Measurements from ENCODE around the gene SAMD4A. TPM values are rescaled to one million over a fixed set of nuclear protein-coding genes. Genes with fewer than 3 reads are reported as not detected.

The SAMD4A gene
- polyA plus RNA-seq, 2 of the 4 experiments (the other 2 are of a cell fraction) = 3.9 to 5.4 TPM

DNA sequence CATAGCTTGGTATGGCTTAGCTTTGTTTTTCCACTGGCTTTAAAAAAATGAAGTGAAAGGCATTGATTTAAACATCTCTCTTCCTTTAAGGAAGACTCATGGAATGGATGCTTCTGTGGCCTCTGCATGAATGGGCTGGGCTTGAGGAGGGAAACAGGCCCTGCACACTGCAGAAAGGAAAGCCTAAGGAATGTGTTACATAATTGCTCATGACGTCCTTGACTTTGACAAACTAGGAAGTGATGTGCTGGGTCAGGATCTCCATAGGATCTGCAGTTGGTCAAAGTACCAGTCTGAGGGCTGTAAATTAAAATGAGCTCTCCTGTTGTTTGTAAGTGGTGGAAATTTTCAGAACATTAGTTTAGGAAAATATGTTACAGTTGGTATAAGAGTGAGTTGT is 12.7 kb downstream of the SAMD4A start:
- 28% methylated on average over 1 of the region's 1 CpG for WGBS (ENCODE audit: missing lambda C conversion rate)
- TF ChIP-seq, protein P1, sequence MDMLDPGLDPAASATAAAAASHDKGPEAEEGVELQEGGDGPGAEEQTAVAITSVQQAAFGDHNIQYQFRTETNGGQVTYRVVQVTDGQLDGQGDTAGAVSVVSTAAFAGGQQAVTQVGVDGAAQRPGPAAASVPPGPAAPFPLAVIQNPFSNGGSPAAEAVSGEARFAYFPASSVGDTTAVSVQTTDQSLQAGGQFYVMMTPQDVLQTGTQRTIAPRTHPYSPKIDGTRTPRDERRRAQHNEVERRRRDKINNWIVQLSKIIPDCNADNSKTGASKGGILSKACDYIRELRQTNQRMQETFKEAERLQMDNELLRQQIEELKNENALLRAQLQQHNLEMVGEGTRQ (IDR thresholded peaks at IDR 0.05) = no peak
- TF ChIP-seq BHLHE40 (IDR thresholded peaks at IDR 0.05; ENCODE audit: low read depth, low read length) (no peak), CBX2 (IDR thresholded peaks at IDR 0.05; ENCODE audit: borderline replicate concordance, low read depth) (no peak), EHMT2 (IDR thresholded peaks at IDR 0.05; ENCODE audit: low read depth) (no peak), JUN (IDR thresholded peaks at IDR 0.05) (no peak), ZC3H11A (IDR thresholded peaks at IDR 0.05) (no peak), SMC3 (IDR thresholded peaks at IDR 0.05) (no peak), EHF (CRISPR knock-in tag; IDR thresholded peaks at IDR 0.05) (no peak)
- ChIA-PET CTCF (interaction anchor here (0.6 to 1.3 kb wide), 3 partner anchors 15 to 146 kb away, joined by 3 to 5 read pairs (median 3); no protein-coding TSS in a partner anchor), POLR2A (no interaction called here)
- ATAC-seq (peak; percentile 44 to 67; a peak in 3 of 6 replicates), FAIRE-seq (no peak), DNase-seq (ENCODE audit: low read depth in 1 of 2, low spot score in 1 of 2) (peak; percentile 7 to 68)
- Histone ChIP-seq H3K4me1 (peaks cover 33% of the 10 kb centered on the region), H3K27ac (peak overlapping the region in 1 of 2 experiments; percentile 14; a peak in 1 of 6 replicates), H3K9me3 (no peaks in the 10 kb centered on the region), H3K4me3 (no peak overlapping the region), H3K4me2 (peak overlapping the region; percentile 11; the same call in 1 of the 3 replicates)

DNA sequence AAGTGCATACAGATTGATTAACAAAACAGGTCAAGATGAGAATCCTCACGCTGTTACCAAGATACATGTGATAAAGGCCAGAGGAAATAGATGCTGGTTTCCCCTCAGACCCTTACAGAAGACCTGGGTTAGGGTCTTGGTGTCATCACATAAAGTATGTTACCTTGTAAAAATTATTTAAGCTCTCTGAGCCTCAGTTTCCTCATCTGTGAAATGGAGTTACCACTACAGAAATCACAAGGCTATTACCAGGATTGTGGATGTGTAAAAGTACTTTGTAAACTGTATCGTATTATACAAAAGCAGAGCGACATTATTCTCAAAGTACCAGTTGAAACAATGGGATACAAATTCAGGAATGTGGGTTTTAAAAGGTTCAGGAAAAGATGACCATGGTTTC is 14.0 kb downstream of the SAMD4A start:
- TF ChIP-seq, protein P2, sequence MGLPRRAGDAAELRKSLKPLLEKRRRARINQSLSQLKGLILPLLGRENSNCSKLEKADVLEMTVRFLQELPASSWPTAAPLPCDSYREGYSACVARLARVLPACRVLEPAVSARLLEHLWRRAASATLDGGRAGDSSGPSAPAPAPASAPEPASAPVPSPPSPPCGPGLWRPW (IDR thresholded peaks at IDR 0.05) = no peak
- no peak for TF ChIP-seq HDAC2 (IDR thresholded peaks at IDR 0.05)
- Histone ChIP-seq H3K4me1 (peaks cover 33% of the 10 kb centered on the region), H3K4me2 (no peak overlapping the region), H3K9me3 (no peaks in the 10 kb centered on the region), H3K4me3 (no peak overlapping the region), H3K27ac (no peak overlapping the region)
- no peak for FAIRE-seq
- no peak for DNase-seq (ENCODE audit: low read depth in 1 of 2, low spot score in 1 of 2)
- ChIA-PET CTCF (interaction anchor here (1.2 to 2.0 kb wide), 2 partner anchors 15 to 193 kb away, joined by 3 to 9 read pairs; no protein-coding TSS in a partner anchor), POLR2A (no interaction called here)
- 93% methylated on average over 3 of the region's 3 CpGs for WGBS (ENCODE audit: missing lambda C conversion rate)
- ATAC-seq = no peak

DNA sequence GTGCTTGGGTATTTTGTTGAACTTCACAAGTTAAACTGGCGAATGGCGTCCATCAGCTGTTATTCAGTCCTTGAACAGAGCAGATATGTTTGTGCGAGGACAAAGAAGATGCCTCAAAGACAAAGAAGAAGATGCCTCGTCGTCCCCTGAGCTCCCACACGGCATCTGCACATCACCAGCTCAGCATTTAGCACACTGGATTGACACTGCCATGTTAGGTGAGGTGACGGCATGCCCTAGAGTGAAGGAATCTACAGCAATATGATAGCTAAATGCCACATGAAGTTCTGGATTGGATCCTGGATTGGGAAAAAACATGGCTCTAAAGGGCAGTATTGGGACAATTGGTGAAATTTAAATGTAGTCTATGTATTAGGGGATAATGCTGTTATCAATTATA is 15.4 kb downstream of the SAMD4A start:
- POLR2A ChIA-PET = interaction anchor here (0.6 kb wide), 1 partner anchor 112 kb away, joined by 3 read pairs; no protein-coding TSS in a partner anchor

More for the DNA sequence above, 15.4 kb downstream of the SAMD4A start:
- no peak for ATAC-seq
- H3K4me2 ChIP-seq = no peak overlapping the region
- no peak overlapping the region for H3K4me3 ChIP-seq
- no peak overlapping the region for H3K27ac ChIP-seq
- no peaks in the 10 kb centered on the region for H3K9me3 ChIP-seq
- no peak for DNase-seq (ENCODE audit: low read depth in 1 of 2, low spot score in 1 of 2)
- 86% methylated on average over 7 of the region's 7 CpGs for WGBS (ENCODE audit: missing lambda C conversion rate)
- no peak for FAIRE-seq
- H3K4me1 ChIP-seq = peaks cover 27% of the 10 kb centered on the region
- no peak for TF ChIP-seq RCOR1 (IDR thresholded peaks at IDR 0.05; ENCODE audit: low read depth, low read length)
- no peak for TF ChIP-seq CBX2 (IDR thresholded peaks at IDR 0.05; ENCODE audit: borderline replicate concordance, low read depth)
- no peak for TF ChIP-seq TP53 (CRISPR knock-in tag; IDR thresholded peaks at IDR 0.05)
- TF ChIP-seq POLR2A (IDR thresholded peaks at IDR 0.05; ENCODE audit: low read length) = no peak
- TF ChIP-seq EHMT2 (IDR thresholded peaks at IDR 0.05; ENCODE audit: low read depth) = no peak
- TF ChIP-seq ESRRA (IDR thresholded peaks at IDR 0.05; ENCODE audit: borderline replicate concordance, low read length) = no peak
- no peak for TF ChIP-seq BHLHE40 (IDR thresholded peaks at IDR 0.05; ENCODE audit: low read depth, low read length)
- TF ChIP-seq, protein P3, sequence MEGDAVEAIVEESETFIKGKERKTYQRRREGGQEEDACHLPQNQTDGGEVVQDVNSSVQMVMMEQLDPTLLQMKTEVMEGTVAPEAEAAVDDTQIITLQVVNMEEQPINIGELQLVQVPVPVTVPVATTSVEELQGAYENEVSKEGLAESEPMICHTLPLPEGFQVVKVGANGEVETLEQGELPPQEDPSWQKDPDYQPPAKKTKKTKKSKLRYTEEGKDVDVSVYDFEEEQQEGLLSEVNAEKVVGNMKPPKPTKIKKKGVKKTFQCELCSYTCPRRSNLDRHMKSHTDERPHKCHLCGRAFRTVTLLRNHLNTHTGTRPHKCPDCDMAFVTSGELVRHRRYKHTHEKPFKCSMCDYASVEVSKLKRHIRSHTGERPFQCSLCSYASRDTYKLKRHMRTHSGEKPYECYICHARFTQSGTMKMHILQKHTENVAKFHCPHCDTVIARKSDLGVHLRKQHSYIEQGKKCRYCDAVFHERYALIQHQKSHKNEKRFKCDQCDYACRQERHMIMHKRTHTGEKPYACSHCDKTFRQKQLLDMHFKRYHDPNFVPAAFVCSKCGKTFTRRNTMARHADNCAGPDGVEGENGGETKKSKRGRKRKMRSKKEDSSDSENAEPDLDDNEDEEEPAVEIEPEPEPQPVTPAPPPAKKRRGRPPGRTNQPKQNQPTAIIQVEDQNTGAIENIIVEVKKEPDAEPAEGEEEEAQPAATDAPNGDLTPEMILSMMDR (IDR thresholded peaks at IDR 0.05) = no peak
- TF ChIP-seq, protein P4, sequence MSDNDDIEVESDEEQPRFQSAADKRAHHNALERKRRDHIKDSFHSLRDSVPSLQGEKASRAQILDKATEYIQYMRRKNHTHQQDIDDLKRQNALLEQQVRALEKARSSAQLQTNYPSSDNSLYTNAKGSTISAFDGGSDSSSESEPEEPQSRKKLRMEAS (IDR thresholded peaks at IDR 0.05) = no peak
- TF ChIP-seq, protein P5, sequence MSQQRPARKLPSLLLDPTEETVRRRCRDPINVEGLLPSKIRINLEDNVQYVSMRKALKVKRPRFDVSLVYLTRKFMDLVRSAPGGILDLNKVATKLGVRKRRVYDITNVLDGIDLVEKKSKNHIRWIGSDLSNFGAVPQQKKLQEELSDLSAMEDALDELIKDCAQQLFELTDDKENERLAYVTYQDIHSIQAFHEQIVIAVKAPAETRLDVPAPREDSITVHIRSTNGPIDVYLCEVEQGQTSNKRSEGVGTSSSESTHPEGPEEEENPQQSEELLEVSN (IDR thresholded peaks at IDR 0.05; ENCODE audit: borderline replicate concordance, low read depth) = no peak
- TF ChIP-seq HEYL (CRISPR knock-in tag; IDR thresholded peaks at IDR 0.05) = no peak
- TF ChIP-seq, protein P6, sequence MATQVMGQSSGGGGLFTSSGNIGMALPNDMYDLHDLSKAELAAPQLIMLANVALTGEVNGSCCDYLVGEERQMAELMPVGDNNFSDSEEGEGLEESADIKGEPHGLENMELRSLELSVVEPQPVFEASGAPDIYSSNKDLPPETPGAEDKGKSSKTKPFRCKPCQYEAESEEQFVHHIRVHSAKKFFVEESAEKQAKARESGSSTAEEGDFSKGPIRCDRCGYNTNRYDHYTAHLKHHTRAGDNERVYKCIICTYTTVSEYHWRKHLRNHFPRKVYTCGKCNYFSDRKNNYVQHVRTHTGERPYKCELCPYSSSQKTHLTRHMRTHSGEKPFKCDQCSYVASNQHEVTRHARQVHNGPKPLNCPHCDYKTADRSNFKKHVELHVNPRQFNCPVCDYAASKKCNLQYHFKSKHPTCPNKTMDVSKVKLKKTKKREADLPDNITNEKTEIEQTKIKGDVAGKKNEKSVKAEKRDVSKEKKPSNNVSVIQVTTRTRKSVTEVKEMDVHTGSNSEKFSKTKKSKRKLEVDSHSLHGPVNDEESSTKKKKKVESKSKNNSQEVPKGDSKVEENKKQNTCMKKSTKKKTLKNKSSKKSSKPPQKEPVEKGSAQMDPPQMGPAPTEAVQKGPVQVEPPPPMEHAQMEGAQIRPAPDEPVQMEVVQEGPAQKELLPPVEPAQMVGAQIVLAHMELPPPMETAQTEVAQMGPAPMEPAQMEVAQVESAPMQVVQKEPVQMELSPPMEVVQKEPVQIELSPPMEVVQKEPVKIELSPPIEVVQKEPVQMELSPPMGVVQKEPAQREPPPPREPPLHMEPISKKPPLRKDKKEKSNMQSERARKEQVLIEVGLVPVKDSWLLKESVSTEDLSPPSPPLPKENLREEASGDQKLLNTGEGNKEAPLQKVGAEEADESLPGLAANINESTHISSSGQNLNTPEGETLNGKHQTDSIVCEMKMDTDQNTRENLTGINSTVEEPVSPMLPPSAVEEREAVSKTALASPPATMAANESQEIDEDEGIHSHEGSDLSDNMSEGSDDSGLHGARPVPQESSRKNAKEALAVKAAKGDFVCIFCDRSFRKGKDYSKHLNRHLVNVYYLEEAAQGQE (IDR thresholded peaks at IDR 0.05) = no peak
- TF ChIP-seq, protein P2 (IDR thresholded peaks at IDR 0.05) = no peak
- CTCF ChIA-PET = interaction anchor here (1.1 to 2.4 kb wide), 7 partner anchors 8 to 191 kb away, joined by 3 to 11 read pairs (median 4); partner anchors contain the start of gene SAMD4A

Measured in A549 (cell line).